GM19455 (cell line): ENCODE data around the gene GCAT.

Source experiments
- ATAC-seq: cut with Tn5 transposase; IDR thresholded peaks from one replicate; pipeline ENCODE4 v1.9.1; 2021; ENCODE audit not compliant: unreplicated experiment

The GCAT gene

GRCh38 chr22:37842015-37842793 lies 34.5 kb downstream of the GCAT start:
- ATAC-seq: no peak

DNA sequence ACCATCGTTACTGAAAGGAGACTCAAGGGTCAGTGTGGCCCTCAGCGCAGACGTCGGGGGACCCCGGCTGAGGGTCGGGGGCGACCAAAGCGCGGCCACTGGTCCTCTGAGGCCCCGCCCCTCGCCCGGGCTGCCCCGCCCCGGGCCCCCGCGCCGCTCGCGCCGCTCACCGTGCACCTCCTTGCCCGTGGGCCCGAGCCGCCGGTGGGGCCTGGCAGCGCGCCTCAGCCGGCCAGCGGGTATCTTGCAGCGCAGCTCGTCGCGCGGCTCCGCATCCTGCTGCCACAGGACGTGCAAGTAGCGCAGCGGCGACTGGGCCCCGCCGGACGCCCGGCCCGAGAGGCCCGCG lies 36.0 kb downstream of the GCAT start:
- ATAC-seq: peak; percentile 48

GRCh38 chr22:37844904-37845329 lies 37.2 kb downstream of the GCAT start:
- no peak for ATAC-seq

DNA sequence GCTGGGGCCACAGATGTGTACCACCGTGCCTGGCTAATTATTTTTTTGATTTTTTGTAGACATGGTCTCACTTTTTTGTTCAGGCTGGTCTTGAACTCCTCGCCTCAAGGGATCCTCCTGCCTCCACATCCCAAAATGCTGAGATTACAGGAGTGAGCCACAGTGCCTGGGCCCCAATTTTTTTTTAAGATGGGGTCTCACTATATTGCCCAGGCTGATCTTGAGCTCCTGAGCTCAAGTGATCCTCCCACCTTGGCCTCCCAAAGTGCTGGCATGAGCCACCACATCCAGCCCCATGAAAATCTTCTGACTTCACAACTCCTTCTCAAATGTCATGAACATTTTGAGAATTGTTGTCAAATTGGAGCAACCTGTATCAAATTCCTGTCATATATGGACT lies 38.7 kb downstream of the GCAT start:
- no peak for ATAC-seq

DNA sequence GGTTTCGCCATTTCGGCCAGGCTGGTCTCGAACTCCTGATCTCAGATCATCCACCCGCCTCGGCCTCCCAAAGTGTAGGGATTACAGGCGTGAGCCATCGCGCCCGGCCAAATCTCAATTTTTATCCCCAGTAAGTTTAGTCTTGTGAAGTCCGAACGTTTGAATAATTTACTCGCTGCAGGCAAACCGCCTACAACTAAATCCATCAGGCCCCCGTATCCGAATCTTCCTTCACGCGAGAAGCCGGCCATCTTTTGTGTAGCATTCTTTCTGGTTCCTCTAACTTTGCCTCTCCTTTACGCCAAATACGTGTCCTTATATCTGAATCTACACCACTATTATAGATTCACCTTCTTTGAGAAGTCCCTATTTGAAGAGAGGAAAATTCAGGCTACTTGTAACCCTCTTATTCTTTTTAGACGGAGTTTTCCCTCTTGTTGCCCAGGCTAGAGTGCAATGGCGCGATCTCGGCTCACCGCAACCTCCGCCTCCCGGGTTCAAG lies 40.9 kb downstream of the GCAT start:
- ATAC-seq: no peak

- peak; percentile 61 for ATAC-seq
Observed at GRCh38 chr22:37849089-37849751, 41.5 kb downstream of the GCAT start, which contains the start of gene EIF3L. Gene EIF3L, plus strand, starts transcription at chr22:37849419. Its CDS starts 31 bp downstream, at chr22:37849450.

DNA sequence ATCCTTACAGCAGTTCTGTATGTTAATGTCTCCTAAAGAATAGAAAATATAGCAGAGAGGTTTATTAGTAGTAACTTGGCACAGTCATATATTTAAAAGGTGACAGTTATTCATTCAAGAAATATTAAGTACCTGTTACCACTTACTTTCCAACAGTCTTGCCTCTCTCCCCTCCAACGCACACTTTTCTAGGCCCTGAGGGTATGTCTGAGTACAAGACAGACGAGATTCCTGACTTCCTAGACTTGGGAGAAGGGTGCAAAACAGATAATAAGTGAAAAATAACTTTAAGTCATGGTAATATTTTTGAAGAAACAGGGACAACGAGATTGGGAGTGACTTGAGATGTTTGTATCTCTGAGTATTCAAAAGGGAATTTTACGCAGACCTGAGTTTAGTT lies 43.1 kb downstream of the GCAT start:
- ATAC-seq: no peak

DNA sequence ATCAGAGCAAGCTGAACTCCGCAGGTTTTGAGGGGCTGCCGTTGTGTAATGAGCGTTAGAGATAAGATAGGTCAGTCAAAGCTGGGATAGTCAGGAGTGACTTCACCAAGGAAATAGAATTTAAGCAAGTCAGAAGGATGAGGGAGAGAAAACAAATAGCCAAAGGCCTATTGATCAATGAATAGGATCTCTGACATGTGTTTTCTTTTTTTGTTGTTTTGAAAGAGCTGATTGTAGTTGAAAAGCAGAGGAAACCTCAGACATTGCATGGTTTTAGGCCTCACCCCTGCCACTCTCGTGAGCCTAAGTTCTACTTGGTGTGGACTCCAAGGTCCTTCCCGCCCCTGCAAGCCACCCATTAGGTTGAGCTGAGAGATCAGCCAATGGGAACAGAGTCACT lies 44.7 kb downstream of the GCAT start:
- ATAC-seq: no peak

GRCh38 chr22:37854946-37855345 lies 47.2 kb downstream of the GCAT start:
- ATAC-seq: no peak

DNA sequence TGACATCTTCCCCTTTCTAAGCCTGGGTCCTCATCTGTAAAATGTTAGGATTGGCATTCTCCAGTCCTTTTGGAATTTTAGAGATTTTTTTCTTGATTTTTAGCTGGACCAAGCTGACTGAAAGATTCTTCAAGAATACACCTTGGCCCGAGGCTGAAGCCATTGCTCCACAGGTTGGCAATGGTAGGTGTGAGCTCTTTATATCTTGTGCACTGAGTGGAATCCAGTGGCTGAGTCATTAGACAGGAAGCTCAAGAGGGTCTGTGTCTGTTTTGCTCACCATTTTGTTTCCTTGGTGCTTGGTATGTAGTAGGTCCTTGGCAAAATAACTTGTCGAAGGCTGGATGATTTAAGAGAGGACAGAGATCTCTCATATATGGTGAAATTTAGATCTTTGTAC lies 47.7 kb downstream of the GCAT start:
- no peak for ATAC-seq

GRCh38 chr22:37860796-37861421 lies 53.2 kb downstream of the GCAT start:
- no peak for ATAC-seq

DNA sequence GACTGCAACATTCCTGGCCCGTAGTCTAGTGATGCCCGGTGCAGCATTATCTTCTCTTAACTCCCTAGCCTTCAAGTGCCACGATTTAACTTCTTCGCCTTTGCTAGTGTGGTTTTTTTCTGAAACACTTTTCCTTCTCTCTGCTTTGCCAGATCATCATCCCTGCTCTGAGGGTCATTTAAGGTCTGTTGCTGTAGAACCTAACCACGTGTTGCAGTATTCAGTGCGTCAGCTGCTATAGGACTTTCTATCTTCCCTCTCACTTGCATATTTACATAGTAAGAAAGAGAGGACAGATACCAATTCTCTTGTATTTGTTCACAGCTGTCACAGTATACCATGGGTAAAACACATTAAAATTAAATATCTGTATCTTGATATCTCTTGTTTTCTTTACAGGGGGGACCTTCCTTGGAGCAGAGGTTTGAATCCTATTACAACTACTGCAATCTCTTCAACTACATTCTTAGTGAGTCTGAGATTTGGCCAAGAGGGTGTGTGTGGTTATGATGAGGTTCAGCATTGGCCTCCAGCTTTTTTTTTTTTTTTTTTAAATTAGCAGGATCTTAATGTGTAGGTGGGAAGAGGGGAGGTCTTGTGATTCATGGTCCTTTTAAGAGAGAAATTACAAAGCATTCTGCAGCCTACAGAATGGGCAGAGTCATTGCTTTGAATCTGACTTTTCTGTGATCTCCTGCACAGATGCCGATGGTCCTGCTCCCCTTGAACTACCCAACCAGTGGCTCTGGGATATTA lies 55.0 kb downstream of the GCAT start:
- ATAC-seq: no peak

DNA sequence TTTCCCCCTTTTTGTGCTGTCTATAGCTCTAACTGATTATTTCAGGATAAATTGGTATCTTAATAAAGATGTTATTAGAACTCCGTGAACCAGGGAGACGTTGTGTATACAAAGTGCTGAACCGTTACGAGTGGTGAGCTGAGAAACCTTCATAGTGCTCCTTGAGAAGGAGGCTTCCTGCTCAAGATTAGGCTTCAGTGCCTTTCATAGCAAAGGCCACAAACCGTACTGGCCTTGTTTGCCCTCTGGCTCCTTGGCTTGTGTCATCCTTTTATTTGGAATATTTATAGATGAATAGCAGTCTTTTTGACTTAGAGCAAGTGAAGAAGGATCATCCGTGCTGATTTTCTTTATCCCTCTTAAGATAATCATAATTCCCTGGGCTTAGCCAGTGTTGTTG lies 57.8 kb downstream of the GCAT start:
- no peak for ATAC-seq
